HL-60 (cell line): Measurements from ENCODE around the gene GSTP1.
A peak's percentile ranks its signal among the peaks of the same experiment; 100 is the strongest.

Experiments
- DNase-seq, 2 experiments: peaks; one replicate each; pipeline ENCODE4 v3.0.0-alpha.2; 2010 to 2020; ENCODE audit warnings: low read depth in 1 of 2, low spot score in 1 of 2
- H3K27ac ChIP-seq: fragments of 250-450 bp; sonication (Bioruptor Pico); replicated peaks from 2 replicates; pipeline ENCODE4 v1.5.1; 2020; ENCODE audit warnings: mild to moderate bottlenecking, moderate library complexity
- H3K27me3 ChIP-seq: fragments of 250-450 bp; sonication (Bioruptor Pico); 2 replicates; pipeline ENCODE4 v1.5.1; 2021; ENCODE audit warnings: mild to moderate bottlenecking, moderate library complexity; ENCODE audit not compliant: insufficient read depth, poor library complexity, severe bottlenecking
- H3K4me3 ChIP-seq: replicated peaks from 2 replicates; pipeline ENCODE4 v1.5.1; 2011; ENCODE audit warnings: mild to moderate bottlenecking, control low read depth, low read length; ENCODE audit not compliant: insufficient read depth
- GABPA ChIP-seq: IDR thresholded peaks from 2 replicates; pipeline ENCODE4 v1.6.1; 2012; ENCODE audit warnings: low read depth
- POLR2AphosphoS5 ChIP-seq: IDR thresholded peaks from 2 replicates; pipeline ENCODE4 v1.6.1; 2012; ENCODE audit warnings: low read depth
- SPI1 ChIP-seq: IDR thresholded peaks from 2 replicates; pipeline ENCODE4 v1.6.1; 2012; ENCODE audit warnings: low read depth, mild to moderate bottlenecking, borderline replicate concordance
- TF ChIP-seq, protein P1 (sequence below): IDR thresholded peaks from one replicate; pipeline ENCODE4 v1.5.1; 2011; ENCODE audit warnings: low read length, control low read depth, inconsistent platforms; ENCODE audit not compliant: insufficient read depth
- TF ChIP-seq, protein P2 (sequence below): IDR thresholded peaks from 2 replicates; pipeline ENCODE4 v1.6.1; 2012; ENCODE audit warnings: low read depth; ENCODE audit not compliant: insufficient replicate concordance

Gene GSTP1

DNA sequence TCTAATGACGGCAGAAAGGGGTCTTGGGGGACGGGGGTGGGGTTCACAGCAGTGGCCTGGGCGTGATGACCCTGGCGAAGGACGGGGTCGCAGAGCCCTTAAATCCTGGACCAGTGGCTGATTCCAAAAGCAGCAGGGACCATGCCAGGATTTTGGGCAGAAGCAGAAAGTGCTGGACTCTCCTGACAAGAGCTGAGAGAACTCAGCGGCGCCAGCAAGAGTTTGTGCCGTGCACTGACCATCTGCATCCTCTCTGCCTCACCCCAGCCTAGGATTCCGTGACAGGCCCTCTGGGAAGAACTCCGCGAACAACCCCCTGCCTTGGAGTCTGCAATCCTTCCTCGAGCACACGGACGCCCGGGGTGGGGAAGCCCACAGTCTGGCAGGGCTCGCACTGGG is 22.5 kb downstream of the GSTP1 start:
- TF ChIP-seq POLR2AphosphoS5 (no peak), SPI1 (no peak), GABPA (no peak)
- TF ChIP-seq, protein P1, sequence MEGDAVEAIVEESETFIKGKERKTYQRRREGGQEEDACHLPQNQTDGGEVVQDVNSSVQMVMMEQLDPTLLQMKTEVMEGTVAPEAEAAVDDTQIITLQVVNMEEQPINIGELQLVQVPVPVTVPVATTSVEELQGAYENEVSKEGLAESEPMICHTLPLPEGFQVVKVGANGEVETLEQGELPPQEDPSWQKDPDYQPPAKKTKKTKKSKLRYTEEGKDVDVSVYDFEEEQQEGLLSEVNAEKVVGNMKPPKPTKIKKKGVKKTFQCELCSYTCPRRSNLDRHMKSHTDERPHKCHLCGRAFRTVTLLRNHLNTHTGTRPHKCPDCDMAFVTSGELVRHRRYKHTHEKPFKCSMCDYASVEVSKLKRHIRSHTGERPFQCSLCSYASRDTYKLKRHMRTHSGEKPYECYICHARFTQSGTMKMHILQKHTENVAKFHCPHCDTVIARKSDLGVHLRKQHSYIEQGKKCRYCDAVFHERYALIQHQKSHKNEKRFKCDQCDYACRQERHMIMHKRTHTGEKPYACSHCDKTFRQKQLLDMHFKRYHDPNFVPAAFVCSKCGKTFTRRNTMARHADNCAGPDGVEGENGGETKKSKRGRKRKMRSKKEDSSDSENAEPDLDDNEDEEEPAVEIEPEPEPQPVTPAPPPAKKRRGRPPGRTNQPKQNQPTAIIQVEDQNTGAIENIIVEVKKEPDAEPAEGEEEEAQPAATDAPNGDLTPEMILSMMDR = no peak
- TF ChIP-seq, protein P2, sequence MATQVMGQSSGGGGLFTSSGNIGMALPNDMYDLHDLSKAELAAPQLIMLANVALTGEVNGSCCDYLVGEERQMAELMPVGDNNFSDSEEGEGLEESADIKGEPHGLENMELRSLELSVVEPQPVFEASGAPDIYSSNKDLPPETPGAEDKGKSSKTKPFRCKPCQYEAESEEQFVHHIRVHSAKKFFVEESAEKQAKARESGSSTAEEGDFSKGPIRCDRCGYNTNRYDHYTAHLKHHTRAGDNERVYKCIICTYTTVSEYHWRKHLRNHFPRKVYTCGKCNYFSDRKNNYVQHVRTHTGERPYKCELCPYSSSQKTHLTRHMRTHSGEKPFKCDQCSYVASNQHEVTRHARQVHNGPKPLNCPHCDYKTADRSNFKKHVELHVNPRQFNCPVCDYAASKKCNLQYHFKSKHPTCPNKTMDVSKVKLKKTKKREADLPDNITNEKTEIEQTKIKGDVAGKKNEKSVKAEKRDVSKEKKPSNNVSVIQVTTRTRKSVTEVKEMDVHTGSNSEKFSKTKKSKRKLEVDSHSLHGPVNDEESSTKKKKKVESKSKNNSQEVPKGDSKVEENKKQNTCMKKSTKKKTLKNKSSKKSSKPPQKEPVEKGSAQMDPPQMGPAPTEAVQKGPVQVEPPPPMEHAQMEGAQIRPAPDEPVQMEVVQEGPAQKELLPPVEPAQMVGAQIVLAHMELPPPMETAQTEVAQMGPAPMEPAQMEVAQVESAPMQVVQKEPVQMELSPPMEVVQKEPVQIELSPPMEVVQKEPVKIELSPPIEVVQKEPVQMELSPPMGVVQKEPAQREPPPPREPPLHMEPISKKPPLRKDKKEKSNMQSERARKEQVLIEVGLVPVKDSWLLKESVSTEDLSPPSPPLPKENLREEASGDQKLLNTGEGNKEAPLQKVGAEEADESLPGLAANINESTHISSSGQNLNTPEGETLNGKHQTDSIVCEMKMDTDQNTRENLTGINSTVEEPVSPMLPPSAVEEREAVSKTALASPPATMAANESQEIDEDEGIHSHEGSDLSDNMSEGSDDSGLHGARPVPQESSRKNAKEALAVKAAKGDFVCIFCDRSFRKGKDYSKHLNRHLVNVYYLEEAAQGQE = no peak
- H3K27ac ChIP-seq = peak overlapping the region; percentile 76
- no peak for DNase-seq

DNA sequence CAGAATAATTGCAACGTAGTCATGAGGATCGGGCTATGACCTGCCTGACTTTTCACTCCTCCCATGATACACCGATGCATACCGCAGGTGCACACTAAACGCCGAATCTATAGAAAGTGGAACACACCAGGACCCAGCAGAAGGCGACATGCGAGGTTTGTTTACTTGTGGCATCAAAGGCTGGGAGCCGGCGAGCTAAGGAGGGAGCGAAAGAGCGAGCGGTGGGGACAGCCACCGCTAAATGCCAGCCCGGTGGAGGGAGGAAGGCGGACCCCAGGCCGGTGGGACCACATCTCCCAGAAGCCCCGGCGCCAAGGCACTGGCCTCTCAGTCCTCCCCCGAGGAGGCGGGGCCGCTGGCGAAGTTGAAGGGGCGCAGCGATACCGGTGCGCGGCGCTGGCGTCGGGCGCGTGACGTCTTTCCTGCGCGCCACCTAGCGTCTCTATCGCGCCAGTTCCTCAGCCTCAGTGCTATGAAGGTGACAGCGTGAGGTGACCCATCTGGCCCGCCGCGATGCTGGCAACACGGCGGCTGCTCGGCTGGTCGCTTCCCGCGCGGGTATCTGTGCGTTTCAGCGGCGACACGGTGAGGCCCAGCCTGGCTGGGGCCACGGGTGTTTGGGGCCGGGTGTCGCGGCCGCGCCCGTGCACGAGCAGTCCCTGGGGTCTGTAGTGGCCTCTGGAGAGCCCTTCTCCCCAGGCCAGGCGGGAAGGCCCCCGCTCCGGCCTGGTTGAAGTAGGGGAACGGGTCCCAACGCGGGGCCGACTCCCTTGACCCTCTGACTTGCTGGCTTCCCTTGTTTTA is 23.1 kb downstream of the GSTP1 start, which contains the start of gene NDUFV1:
Gene NDUFV1, plus strand, starts transcription at position 445 of the 804 bp plus-strand sequence. Its CDS starts 69 bp downstream, at position 514.
- Histone ChIP-seq H3K27me3 (no peaks in the 10 kb centered on the region), H3K4me3 (peak within 1 kb of the TSS; percentile 97), H3K27ac (peak within 1 kb of the TSS; percentile 76)

More for the DNA sequence above, 22.5 kb downstream of the GSTP1 start:
- peak overlapping the region; percentile 97 for H3K4me3 ChIP-seq
- H3K27me3 ChIP-seq = no peaks in the 10 kb centered on the region

DNA sequence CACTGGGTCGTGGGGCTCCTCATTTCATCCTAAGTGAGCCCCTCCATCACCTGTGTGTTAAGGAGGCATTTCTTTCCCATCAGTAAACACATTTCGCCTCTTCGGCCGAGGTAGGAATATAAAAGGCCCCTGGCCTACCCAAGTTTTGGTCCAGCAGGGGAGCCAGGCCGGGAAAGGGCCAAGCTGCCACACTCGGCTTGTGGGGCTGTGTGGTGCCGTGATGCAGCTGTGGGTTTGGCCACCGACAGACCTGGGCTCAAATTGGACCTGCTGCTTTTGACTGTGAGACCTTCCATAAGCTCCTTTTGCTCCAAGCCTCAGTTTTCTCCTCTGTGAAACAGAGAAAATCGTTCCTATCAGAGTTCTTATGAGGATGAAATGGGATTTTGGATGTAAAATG is 23.9 kb downstream of the GSTP1 start:
- no peaks in the 10 kb centered on the region for H3K27me3 ChIP-seq
- H3K4me3 ChIP-seq = peak overlapping the region; percentile 97
- peak overlapping the region; percentile 76 for H3K27ac ChIP-seq
- TF ChIP-seq POLR2AphosphoS5 (no peak), GABPA (no peak), SPI1 (no peak)
- TF ChIP-seq, protein P1 = no peak
- TF ChIP-seq, protein P2 = no peak
- no peak for DNase-seq

More for the DNA sequence above, 23.1 kb downstream of the GSTP1 start, which contains the start of gene NDUFV1:
- peak; percentile 89 to 97 for DNase-seq
- TF ChIP-seq GABPA = peak; percentile 56; the same call in 1 of the 2 replicates
- TF ChIP-seq, protein P1 = peak; percentile 28
- TF ChIP-seq, protein P2 = peak; percentile 39
- peak; percentile 75; the same call in 1 of the 2 replicates for TF ChIP-seq SPI1
- TF ChIP-seq POLR2AphosphoS5 = peak; percentile 92
